ENCODE results near the gene YTHDF1. TPM values are rescaled to one million over a fixed set of nuclear protein-coding genes. Genes with fewer than 3 reads are reported as not detected.

The YTHDF1 gene
- total and polyA plus RNA-seq, 2 experiments from 2014 or later, result 29.5 to 40.0 TPM

- no peak for DNase-seq (ENCODE audit: low read depth in 1 of 2, low spot score in 1 of 2)
- Histone ChIP-seq H3K4me1 (ENCODE audit: low read depth) (peaks cover 4% of the 10 kb centered on the region), H3K4me3 (no peak overlapping the region), H3K27ac (no peak overlapping the region), H3K27me3 (peaks cover 37% of the 10 kb centered on the region), H3K9me3 (ENCODE audit: low read depth) (no peaks in the 10 kb centered on the region), H3K36me3 (no peaks in the 10 kb centered on the region)
- TF ChIP-seq CTCF (IDR thresholded peaks at IDR 0.05; ENCODE audit: low read depth, low read length), result no peak
Measured at GRCh38 chr20:63220696-63221399, 4.9 kb upstream of the YTHDF1 start.

GRCh38 chr20:63219866-63220521 lies 4.1 kb upstream of the YTHDF1 start:
- H3K27ac ChIP-seq, result no peak overlapping the region
- H3K4me3 ChIP-seq, result no peak overlapping the region
- TF ChIP-seq CTCF (IDR thresholded peaks at IDR 0.05; ENCODE audit: low read depth, low read length), result no peak
- peaks cover 37% of the 10 kb centered on the region for H3K27me3 ChIP-seq
- no peaks in the 10 kb centered on the region for H3K9me3 ChIP-seq (ENCODE audit: low read depth)
- no peak for DNase-seq (ENCODE audit: low read depth in 1 of 2, low spot score in 1 of 2)
- no peaks in the 10 kb centered on the region for H3K36me3 ChIP-seq
- peaks cover 5% of the 10 kb centered on the region for H3K4me1 ChIP-seq (ENCODE audit: low read depth)

GRCh38 chr20:63219447-63219821 lies 3.5 kb upstream of the YTHDF1 start:
- no peak for TF ChIP-seq CTCF (IDR thresholded peaks at IDR 0.05; ENCODE audit: low read depth, low read length)
- Histone ChIP-seq H3K9me3 (ENCODE audit: low read depth) (no peaks in the 10 kb centered on the region), H3K27me3 (peaks cover 37% of the 10 kb centered on the region)

GRCh38 chr20:63218701-63219446 lies 2.9 kb upstream of the YTHDF1 start:
- Histone ChIP-seq H3K27me3 (peaks cover 37% of the 10 kb centered on the region), H3K9me3 (ENCODE audit: low read depth) (no peaks in the 10 kb centered on the region), H3K4me3 (no peak overlapping the region), H3K27ac (no peak overlapping the region), H3K36me3 (peaks cover 6% of the 10 kb centered on the region), H3K4me1 (ENCODE audit: low read depth) (peaks cover 10% of the 10 kb centered on the region)
- no peak for DNase-seq (ENCODE audit: low read depth in 1 of 2, low spot score in 1 of 2)
- no peak for TF ChIP-seq CTCF (IDR thresholded peaks at IDR 0.05; ENCODE audit: low read depth, low read length)

More at GRCh38 chr20:63219447-63219821, 3.5 kb upstream of the YTHDF1 start:
- DNase-seq (ENCODE audit: low read depth in 1 of 2, low spot score in 1 of 2), result no peak
- Histone ChIP-seq H3K4me1 (ENCODE audit: low read depth) (peaks cover 10% of the 10 kb centered on the region), H3K4me3 (no peak overlapping the region), H3K36me3 (peaks cover 2% of the 10 kb centered on the region), H3K27ac (no peak overlapping the region)

GRCh38 chr20:63217706-63218105 lies 1.8 kb upstream of the YTHDF1 start:
- Histone ChIP-seq H3K4me3 (no peak overlapping the region), H3K36me3 (peaks cover 13% of the 10 kb centered on the region), H3K4me1 (ENCODE audit: low read depth) (peaks cover 10% of the 10 kb centered on the region), H3K9me3 (ENCODE audit: low read depth) (no peaks in the 10 kb centered on the region), H3K27ac (no peak overlapping the region), H3K27me3 (peaks cover 35% of the 10 kb centered on the region)
- DNase-seq (ENCODE audit: low read depth in 1 of 2, low spot score in 1 of 2), result no peak
- no peak for TF ChIP-seq CTCF (IDR thresholded peaks at IDR 0.05; ENCODE audit: low read depth, low read length)
